Jurkat, Clone E6-1 (cell line): ENCODE results near the gene MEF2B.
A peak's percentile ranks its signal among the peaks of the same experiment; 100 is the strongest.
"Not testable (repeated sequence)": the region's sequence is repeated elsewhere in the genome, so short reads cannot be mapped to it uniquely, and the experiment has no call there.

Source experiments
- DNase-seq: peaks from one replicate; pipeline ENCODE4 v3.0.0-alpha.2; 2011; ENCODE audit warnings: low read depth, low spot score
- H3K4me3 ChIP-seq: 2 replicates; pipeline ENCODE4 v1.5.1; 2011; ENCODE audit warnings: mild to moderate bottlenecking, low read length, control low read depth, moderate library complexity

The MEF2B gene

DNA sequence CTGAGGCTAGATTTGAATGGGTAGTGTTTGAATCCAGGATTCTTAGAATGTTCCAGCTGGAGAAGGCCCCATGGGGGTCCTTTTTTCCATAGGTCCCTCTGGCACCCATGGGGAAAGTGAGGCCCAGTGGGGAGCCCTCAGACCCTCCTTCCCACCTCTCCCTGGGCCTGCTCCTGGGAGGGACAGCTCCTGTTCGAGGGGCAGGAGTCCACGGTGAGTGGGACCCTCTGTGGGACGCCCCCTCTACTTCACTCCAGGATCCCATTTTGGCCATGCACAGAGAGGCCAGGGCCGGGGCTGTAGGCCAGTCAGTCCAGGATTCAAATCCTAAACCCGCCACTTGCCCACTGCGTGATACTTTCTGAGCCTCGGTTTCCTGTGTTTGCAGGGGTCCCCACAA is 7.6 kb downstream of the MEF2B start:
- no peak overlapping the region for H3K4me3 ChIP-seq
- no peak for DNase-seq

DNA sequence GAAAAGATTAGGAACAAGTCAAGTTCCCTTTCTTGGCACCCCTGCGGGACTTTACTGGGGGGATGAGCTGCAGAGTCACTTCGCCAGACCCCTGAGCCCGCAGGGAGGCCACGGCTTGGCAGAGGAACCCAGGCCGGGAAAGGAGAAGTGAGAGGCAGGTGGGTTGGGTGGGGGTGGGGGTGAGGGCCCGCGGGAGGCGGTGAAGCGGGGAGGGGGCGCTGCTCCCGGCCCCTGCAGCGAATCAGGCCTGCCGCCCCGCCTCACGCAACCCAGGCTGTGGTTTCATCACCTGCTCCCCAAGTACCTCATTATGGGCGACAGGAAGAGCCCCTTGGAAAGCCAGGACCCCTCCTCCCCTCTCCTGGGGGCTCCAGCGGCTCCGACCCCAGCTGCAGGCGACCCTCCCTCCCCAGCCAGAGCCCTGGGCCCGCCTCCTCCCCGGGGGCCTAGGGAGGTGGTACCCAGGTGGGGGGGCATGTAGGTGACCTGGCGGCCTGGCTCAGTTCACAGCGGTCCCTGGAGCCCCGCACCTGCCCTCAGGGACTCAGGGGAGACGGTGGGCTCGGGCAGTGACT is 9.5 kb downstream of the MEF2B start:
- no peak overlapping the region for H3K4me3 ChIP-seq
- no peak for DNase-seq

- no peak for DNase-seq
- H3K4me3 ChIP-seq, result no peak overlapping the region
Observed at GRCh38 chr19:19159534-19159933, 10.5 kb downstream of the MEF2B start.

GRCh38 chr19:19157808-19158207 is 12.3 kb downstream of the MEF2B start:
- no peak overlapping the region for H3K4me3 ChIP-seq
- DNase-seq, result no peak

GRCh38 chr19:19155495-19156219 is 14.4 kb downstream of the MEF2B start:
- DNase-seq, result no peak
- no peak overlapping the region for H3K4me3 ChIP-seq

DNA sequence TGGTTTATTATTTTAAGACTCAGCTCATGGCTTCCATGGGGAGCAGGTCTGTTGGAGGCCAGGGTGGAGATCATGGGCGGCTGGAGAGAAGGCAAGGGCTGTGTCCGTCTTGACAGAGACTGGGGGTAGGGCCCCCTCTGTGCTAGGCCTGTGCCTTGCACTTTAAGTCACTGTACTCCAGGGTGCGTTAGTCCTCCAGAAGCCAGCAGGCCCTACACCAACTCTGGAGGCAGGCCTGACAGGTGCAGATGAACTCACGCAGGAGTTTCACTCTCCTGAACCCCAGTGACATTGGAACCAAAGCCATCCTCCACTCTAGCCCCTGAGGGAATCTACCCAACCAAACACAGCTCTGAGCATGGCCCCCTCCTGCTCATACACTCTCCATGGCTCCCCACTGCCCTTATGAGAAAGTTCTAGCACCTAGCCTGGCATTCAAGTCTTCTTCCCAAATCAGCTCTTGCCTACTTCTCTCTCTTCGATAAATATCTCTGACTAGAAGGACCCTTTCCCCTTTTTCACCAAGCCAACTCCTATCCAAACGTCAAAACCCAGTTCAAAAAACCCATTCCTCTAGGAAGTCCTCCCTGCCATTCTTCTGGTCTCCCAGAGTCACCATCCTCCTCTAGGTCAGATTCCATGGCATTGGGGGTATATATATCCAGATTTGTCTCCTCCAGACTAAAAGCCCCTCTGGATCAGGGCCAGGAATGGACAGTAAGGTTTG is 15.1 kb downstream of the MEF2B start:
- DNase-seq, result no peak
- no peak overlapping the region for H3K4me3 ChIP-seq

DNA sequence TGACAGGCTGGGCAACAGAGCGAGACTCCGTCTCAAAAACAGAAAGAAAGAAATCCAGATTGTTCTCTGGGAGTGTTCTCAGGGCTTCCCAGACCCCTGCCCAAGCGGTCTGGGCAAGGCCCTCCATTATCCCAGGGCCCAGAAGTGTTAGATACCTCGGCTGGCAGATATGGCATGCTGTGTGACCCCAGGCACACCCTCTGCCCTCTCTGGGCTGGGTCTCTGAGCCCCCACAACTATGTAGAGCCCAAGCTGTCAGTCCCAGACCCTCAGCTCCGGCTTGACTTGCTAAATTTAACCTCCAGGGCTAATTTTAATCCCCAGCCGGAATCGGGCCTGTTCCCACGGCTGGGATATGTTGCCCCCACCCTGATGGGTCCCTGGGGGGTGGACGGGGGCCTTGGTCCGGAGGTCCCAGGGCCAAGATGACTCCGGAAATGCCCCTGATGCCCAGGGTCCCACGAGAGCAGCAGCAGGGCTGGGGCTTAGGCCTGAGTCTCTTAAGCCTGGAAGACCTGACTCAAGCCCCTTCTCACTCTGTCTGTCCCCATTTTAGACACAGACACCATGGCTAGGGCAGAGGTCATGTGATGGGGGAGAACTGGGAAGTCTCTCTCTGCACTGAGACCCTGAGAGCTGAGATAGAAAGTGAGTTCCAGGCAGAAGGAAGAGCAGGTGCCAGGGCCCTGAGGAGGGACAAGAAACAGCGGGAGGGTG is 17.2 kb downstream of the MEF2B start:
- DNase-seq, result no peak
- H3K4me3 ChIP-seq, result no peak overlapping the region

GRCh38 chr19:19151418-19151817 is 18.6 kb downstream of the MEF2B start:
- no peak overlapping the region for H3K4me3 ChIP-seq
- no peak for DNase-seq

- no peak for DNase-seq
- no peak overlapping the region for H3K4me3 ChIP-seq
Observed at GRCh38 chr19:19149435-19149834, 20.6 kb downstream of the MEF2B start.

DNA sequence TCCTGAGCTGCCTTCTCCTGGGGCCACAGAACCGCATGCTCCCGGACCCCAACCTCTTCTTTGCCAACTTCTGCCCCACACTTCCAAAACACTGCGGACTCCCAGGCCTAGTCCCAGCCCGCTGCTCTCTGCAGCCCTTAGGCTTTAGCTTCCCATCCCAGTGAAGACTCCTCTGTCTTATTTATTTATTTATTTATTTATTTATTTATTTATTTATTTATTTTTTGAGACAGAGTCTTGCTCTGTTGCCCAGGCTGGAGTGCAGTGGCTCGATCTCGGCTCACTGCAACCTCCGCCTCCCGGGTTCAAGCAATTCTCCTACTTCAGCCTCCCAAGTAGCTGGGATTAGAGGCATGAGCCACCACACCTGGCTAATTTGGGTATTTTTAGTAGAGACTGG is 21.6 kb downstream of the MEF2B start:
- DNase-seq, H3K4me3 ChIP-seq: not testable (repeated sequence)

- no peak for DNase-seq
Observed at GRCh38 chr19:19147344-19147743, 22.7 kb downstream of the MEF2B start.

GRCh38 chr19:19146865-19147264 is 23.2 kb downstream of the MEF2B start:
- H3K4me3 ChIP-seq, result no peak overlapping the region
- no peak for DNase-seq

More at GRCh38 chr19:19147344-19147743, 22.7 kb downstream of the MEF2B start:
- H3K4me3 ChIP-seq, result no peak overlapping the region

GRCh38 chr19:19145684-19146608 is 24.1 kb downstream of the MEF2B start:
- DNase-seq, result peak; percentile 50
- no peak overlapping the region for H3K4me3 ChIP-seq

DNA sequence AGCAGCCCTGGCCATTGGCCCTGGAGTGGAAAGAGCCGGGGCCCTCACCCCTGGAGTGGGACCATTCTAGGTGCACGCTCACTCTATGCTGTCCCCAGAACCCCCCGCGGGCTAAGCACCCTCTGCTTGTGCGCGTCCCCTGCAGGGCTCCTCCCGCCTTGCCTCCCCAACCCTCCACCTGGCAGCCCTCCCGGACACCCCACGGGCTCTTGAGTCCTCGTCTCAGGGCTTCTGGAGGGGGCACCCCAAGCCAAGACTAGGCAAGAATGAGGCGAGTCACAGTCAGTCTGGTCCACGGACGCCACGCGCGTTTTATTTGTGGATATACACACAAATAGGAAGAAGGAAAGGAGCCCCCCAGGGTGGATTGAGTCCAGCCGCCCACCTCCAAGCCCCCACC is 24.8 kb downstream of the MEF2B start:
- DNase-seq, result no peak
- no peak overlapping the region for H3K4me3 ChIP-seq

- DNase-seq, result no peak
- H3K4me3 ChIP-seq, result no peak overlapping the region
Observed at GRCh38 chr19:19142347-19142746, 27.7 kb downstream of the MEF2B start.

- H3K4me3 ChIP-seq, result no peak overlapping the region
- no peak for DNase-seq
Observed at GRCh38 chr19:19140476-19140875, 29.6 kb downstream of the MEF2B start.

DNA sequence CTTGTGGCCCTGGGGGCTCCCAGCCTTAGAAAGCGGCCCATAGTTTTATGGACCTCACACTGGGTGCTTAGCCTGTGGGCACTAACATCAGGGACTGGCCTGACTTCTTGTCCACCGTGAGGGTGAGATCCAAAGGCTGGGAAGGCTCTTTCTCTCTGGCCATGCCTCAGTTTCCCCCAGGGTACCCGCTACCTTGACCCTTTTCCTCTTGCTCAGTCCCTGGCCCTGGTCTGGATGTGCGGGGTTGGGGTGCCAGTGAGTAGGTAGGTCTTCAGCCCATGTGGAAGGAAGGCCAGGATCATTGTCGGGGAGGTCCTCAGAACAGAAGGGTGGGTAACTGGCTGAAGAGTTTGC is 30.2 kb downstream of the MEF2B start:
- no peak overlapping the region for H3K4me3 ChIP-seq
- DNase-seq, result no peak

GRCh38 chr19:19138109-19138981 is 31.7 kb downstream of the MEF2B start, which contains the start of gene TMEM161A:
Gene TMEM161A (minus strand): TSS chr19:19138478. CDS start chr19:19138428, 50 bp downstream.
- peak; percentile 99 for DNase-seq
- peak within 1 kb of the TSS; percentile 74 for H3K4me3 ChIP-seq
